ENCODE measurements around the gene EDA. TPM values are rescaled to one million over a fixed set of nuclear protein-coding genes. Genes with fewer than 3 reads are reported as not detected.
A peak's percentile ranks its signal among the peaks of the same experiment; 100 is the strongest.

Gene EDA
- total RNA-seq, 2 donors from 2014 or later, result 59.0 to 70.6 TPM

- H3K9me3 Mint-ChIP-seq, result peaks cover 62% of the 10 kb centered on the region
- Histone ChIP-seq H3K9ac (ENCODE audit: extremely low read depth, low read length, poor library complexity, severe bottlenecking) (no peak overlapping the region), H3K4me3 (ENCODE audit: low read length) (no peak overlapping the region), H3K9me3 (ENCODE audit: control insufficient read depth, low read length) (no peaks in the 10 kb centered on the region), H3K27ac (ENCODE audit: low read depth, low read length) (no peak overlapping the region), H3K36me3 (ENCODE audit: control insufficient read depth, insufficient read depth, low read length) (peaks cover 34% of the 10 kb centered on the region), H3K4me1 (ENCODE audit: control insufficient read depth, insufficient read depth, low read length) (peaks cover 5% of the 10 kb centered on the region), H3K27me3 (ENCODE audit: control insufficient read depth, insufficient read depth, low read length, poor library complexity, severe bottlenecking) (no peaks in the 10 kb centered on the region)
- H3K4me3 Mint-ChIP-seq, result no peak overlapping the region
- TF ChIP-seq CTCF (conservative IDR thresholded peaks at IDR 0.05), result peak; percentile 80
- peaks cover 3% of the 10 kb centered on the region for H3K36me3 Mint-ChIP-seq (ENCODE audit: low read depth)
- H3K27me3 Mint-ChIP-seq (ENCODE audit: insufficient read depth), result no peaks in the 10 kb centered on the region
- H3K27ac Mint-ChIP-seq, result no peak overlapping the region
- 0 to 42% methylated on average over 2 to 4 of the region's 4 CpGs for WGBS, 2 experiments (ENCODE audit: insufficient coverage in 1 of 2, insufficient read length in 1 of 2)
- H3K4me1 Mint-ChIP-seq, result peaks cover 2% of the 10 kb centered on the region
- peak; percentile 79 for DNase-seq
Observed at GRCh38 chrX:70030301-70030767, 414.4 kb downstream of the EDA start.

GRCh38 chrX:70032792-70033191, 416.9 kb downstream of the EDA start:
- Mint-ChIP-seq H3K36me3 (ENCODE audit: low read depth) (peaks cover 12% of the 10 kb centered on the region), H3K4me1 (peaks cover 2% of the 10 kb centered on the region), H3K4me3 (no peak overlapping the region), H3K9me3 (peaks cover 65% of the 10 kb centered on the region), H3K27ac (no peak overlapping the region), H3K27me3 (ENCODE audit: insufficient read depth) (no peaks in the 10 kb centered on the region)
- no peaks in the 10 kb centered on the region for H3K27me3 ChIP-seq (ENCODE audit: control insufficient read depth, insufficient read depth, low read length, poor library complexity, severe bottlenecking)
- H3K4me3 ChIP-seq (ENCODE audit: low read length), result no peak overlapping the region
- no peak overlapping the region for H3K27ac ChIP-seq (ENCODE audit: low read depth, low read length)
- no peak for TF ChIP-seq CTCF (conservative IDR thresholded peaks at IDR 0.05)
- H3K9me3 ChIP-seq (ENCODE audit: control insufficient read depth, low read length), result no peaks in the 10 kb centered on the region
- peaks cover 57% of the 10 kb centered on the region for H3K36me3 ChIP-seq (ENCODE audit: control insufficient read depth, insufficient read depth, low read length)
- 94 to 100% methylated on average over 1 to 2 of the region's 2 CpGs for WGBS, 2 experiments (ENCODE audit: insufficient coverage in 1 of 2, insufficient read length in 1 of 2)
- peaks cover 5% of the 10 kb centered on the region for H3K4me1 ChIP-seq (ENCODE audit: control insufficient read depth, insufficient read depth, low read length)
- no peak overlapping the region for H3K9ac ChIP-seq (ENCODE audit: extremely low read depth, low read length, poor library complexity, severe bottlenecking)
- no peak for DNase-seq

GRCh38 chrX:70033348-70034051, 417.6 kb downstream of the EDA start:
- WGBS, 2 experiments (ENCODE audit: insufficient coverage in 1 of 2, insufficient read length in 1 of 2), result 69 to 83% methylated on average over 2 to 9 of the region's 10 CpGs
- TF ChIP-seq CTCF (conservative IDR thresholded peaks at IDR 0.05), result peak; percentile 74
- Histone ChIP-seq H3K27me3 (ENCODE audit: control insufficient read depth, insufficient read depth, low read length, poor library complexity, severe bottlenecking) (no peaks in the 10 kb centered on the region), H3K27ac (ENCODE audit: low read depth, low read length) (no peak overlapping the region), H3K9ac (ENCODE audit: extremely low read depth, low read length, poor library complexity, severe bottlenecking) (no peak overlapping the region), H3K36me3 (ENCODE audit: control insufficient read depth, insufficient read depth, low read length) (peaks cover 64% of the 10 kb centered on the region), H3K4me3 (ENCODE audit: low read length) (no peak overlapping the region), H3K4me1 (ENCODE audit: control insufficient read depth, insufficient read depth, low read length) (peaks cover 5% of the 10 kb centered on the region), H3K9me3 (ENCODE audit: control insufficient read depth, low read length) (no peaks in the 10 kb centered on the region)
- Mint-ChIP-seq H3K4me3 (no peak overlapping the region), H3K27me3 (ENCODE audit: insufficient read depth) (no peaks in the 10 kb centered on the region), H3K27ac (no peak overlapping the region), H3K36me3 (ENCODE audit: low read depth) (peaks cover 17% of the 10 kb centered on the region), H3K4me1 (peaks cover 2% of the 10 kb centered on the region), H3K9me3 (peaks cover 68% of the 10 kb centered on the region)
- DNase-seq, result peak; percentile 86
